Astrocyte (in vitro differentiated cells and primary cell): ENCODE measurements around the gene KDM6A. TPM values are rescaled to one million over a fixed set of nuclear protein-coding genes. Genes with fewer than 3 reads are reported as not detected.
"Not testable (repeated sequence)": the region's sequence is repeated elsewhere in the genome, so short reads cannot be mapped to it uniquely, and the experiment has no call there.

ENCODE experiments used
- DNase-seq: peaks from one replicate; pipeline ENCODE4 v3.0.0-alpha.2; 2010; ENCODE audit warnings: low read depth
- FAIRE-seq: peaks from 2 replicates; lab custom pipeline; 2011; peaks lifted over from hg19 to GRCh38; lab: Jason Lieb, UNC
- H2AFZ ChIP-seq: 2 replicates; pipeline ENCODE4 v1.6.0; 2012; ENCODE audit warnings: low read depth, low read length, inconsistent platforms
- H3K27ac ChIP-seq: 2 replicates; pipeline ENCODE4 v1.5.1; 2011; ENCODE audit warnings: low read depth, low read length, inconsistent platforms
- H3K27me3 ChIP-seq: 2 replicates; pipeline ENCODE4 v1.6.0; 2011; ENCODE audit warnings: low read length, inconsistent platforms; ENCODE audit not compliant: insufficient read depth
- H3K36me3 ChIP-seq: 2 replicates; pipeline ENCODE4 v1.5.1; 2011; ENCODE audit warnings: low read length, inconsistent platforms; ENCODE audit not compliant: insufficient read depth
- H3K4me1 ChIP-seq: 2 replicates; pipeline ENCODE4 v1.5.1; 2011; ENCODE audit warnings: low read length, inconsistent platforms; ENCODE audit not compliant: insufficient read depth
- H3K4me2 ChIP-seq: 2 replicates; pipeline ENCODE4 v1.6.0; 2012; ENCODE audit warnings: low read length, inconsistent platforms
- H3K4me3 ChIP-seq: 2 replicates; pipeline ENCODE4 v1.5.1; 2011; ENCODE audit warnings: low read depth, mild to moderate bottlenecking, low read length, inconsistent platforms; ENCODE audit not compliant: insufficient read depth
- H3K79me2 ChIP-seq: 2 replicates; pipeline ENCODE4 v1.6.0; 2012; ENCODE audit warnings: mild to moderate bottlenecking, low read length, inconsistent platforms; ENCODE audit not compliant: insufficient read depth
- H3K9ac ChIP-seq: 2 replicates; pipeline ENCODE4 v1.6.0; 2012; ENCODE audit warnings: mild to moderate bottlenecking, low read length, inconsistent platforms
- H3K9me3 ChIP-seq: 2 replicates; pipeline ENCODE4 v1.5.1; 2012; ENCODE audit warnings: low read depth, mild to moderate bottlenecking, low read length, inconsistent platforms; ENCODE audit not compliant: insufficient read depth
- H4K20me1 ChIP-seq: 2 replicates; pipeline ENCODE4 v1.6.0; 2012; ENCODE audit warnings: low read length, inconsistent platforms; ENCODE audit not compliant: insufficient read depth
- H3K27ac Mint-ChIP-seq: one replicate; pipeline ENCODE4 v1.8.0; 2021; ENCODE audit warnings: mild to moderate bottlenecking, mixed read lengths; ENCODE audit not compliant: unreplicated experiment
- H3K27me3 Mint-ChIP-seq: one replicate; pipeline ENCODE4 v1.8.0; 2021; ENCODE audit warnings: low read depth, mixed read lengths; ENCODE audit not compliant: unreplicated experiment
- H3K36me3 Mint-ChIP-seq: one replicate; pipeline ENCODE4 v1.8.0; 2021; ENCODE audit warnings: low read depth, mixed read lengths; ENCODE audit not compliant: unreplicated experiment
- H3K4me1 Mint-ChIP-seq: one replicate; pipeline ENCODE4 v1.8.0; 2021; ENCODE audit warnings: low read depth, mixed read lengths; ENCODE audit not compliant: unreplicated experiment
- H3K4me3 Mint-ChIP-seq: one replicate; pipeline ENCODE4 v1.8.0; 2021; ENCODE audit warnings: mild to moderate bottlenecking, moderate library complexity, mixed read lengths; ENCODE audit not compliant: unreplicated experiment
- H3K9me3 Mint-ChIP-seq: one replicate; pipeline ENCODE4 v1.8.0; 2021; ENCODE audit warnings: mild to moderate bottlenecking, mixed read lengths; ENCODE audit not compliant: unreplicated experiment
- EZH2 ChIP-seq: IDR thresholded peaks from 2 replicates; pipeline ENCODE4 v1.6.1; 2012; ENCODE audit warnings: mild to moderate bottlenecking, low read length, inconsistent platforms; ENCODE audit not compliant: insufficient read depth
- total RNA-seq: library from RNA; stranded (reverse); gene quantifications from 2 replicates; pipeline ENCODE4 v1.2.1, GENCODE V29; 2021
- TF ChIP-seq, protein P1 (sequence below): IDR thresholded peaks from 2 replicates; pipeline ENCODE4 v1.5.1; 2011; ENCODE audit warnings: low read depth, mild to moderate bottlenecking, inconsistent platforms, low read length, moderate library complexity; ENCODE audit not compliant: insufficient read depth

KDM6A gene
- total RNA-seq, 1 donor from 2014 or later = 44.0 TPM

DNA sequence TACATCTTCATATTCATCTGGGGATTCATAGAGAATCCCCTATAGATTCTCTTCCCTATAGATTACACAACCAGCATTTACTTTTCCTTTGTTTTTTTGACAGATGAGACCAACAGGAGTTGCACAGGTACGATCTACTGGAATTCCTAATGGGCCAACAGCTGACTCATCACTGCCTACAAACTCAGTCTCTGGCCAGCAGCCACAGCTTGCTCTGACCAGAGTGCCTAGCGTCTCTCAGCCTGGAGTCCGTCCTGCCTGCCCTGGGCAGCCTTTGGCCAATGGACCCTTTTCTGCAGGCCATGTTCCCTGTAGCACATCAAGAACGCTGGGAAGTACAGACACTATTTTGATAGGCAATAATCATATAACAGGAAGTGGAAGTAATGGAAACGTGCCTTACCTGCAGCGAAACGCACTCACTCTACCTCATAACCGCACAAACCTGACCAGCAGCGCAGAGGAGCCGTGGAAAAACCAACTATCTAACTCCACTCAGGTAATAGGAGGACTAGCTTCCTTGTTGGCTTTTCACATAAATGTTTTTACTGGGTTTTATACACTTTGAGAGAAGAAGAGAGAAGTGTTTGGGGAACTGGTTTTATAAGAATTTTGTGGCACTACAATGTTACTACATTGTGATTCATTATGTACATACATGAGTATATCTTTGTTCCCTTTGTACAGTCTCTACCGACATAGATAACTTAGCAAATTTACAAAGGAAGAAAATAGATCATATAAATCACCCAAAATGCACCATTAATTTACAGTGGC, 190.5 kb downstream of the KDM6A start:
- no peak overlapping the region for H3K9ac ChIP-seq
- peaks cover 4% of the 10 kb centered on the region for H3K36me3 Mint-ChIP-seq
- H4K20me1 ChIP-seq = no peaks in the 10 kb centered on the region
- H3K4me2 ChIP-seq = no peak overlapping the region
- no peak overlapping the region for H2AFZ ChIP-seq
- peak; percentile 46 for DNase-seq
- no peak overlapping the region for H3K27ac Mint-ChIP-seq
- H3K4me1 Mint-ChIP-seq = peaks cover 12% of the 10 kb centered on the region
- peak; percentile 99 for FAIRE-seq
- H3K27me3 ChIP-seq = no peaks in the 10 kb centered on the region
- H3K9me3 ChIP-seq = no peaks in the 10 kb centered on the region
- TF ChIP-seq, protein P1, sequence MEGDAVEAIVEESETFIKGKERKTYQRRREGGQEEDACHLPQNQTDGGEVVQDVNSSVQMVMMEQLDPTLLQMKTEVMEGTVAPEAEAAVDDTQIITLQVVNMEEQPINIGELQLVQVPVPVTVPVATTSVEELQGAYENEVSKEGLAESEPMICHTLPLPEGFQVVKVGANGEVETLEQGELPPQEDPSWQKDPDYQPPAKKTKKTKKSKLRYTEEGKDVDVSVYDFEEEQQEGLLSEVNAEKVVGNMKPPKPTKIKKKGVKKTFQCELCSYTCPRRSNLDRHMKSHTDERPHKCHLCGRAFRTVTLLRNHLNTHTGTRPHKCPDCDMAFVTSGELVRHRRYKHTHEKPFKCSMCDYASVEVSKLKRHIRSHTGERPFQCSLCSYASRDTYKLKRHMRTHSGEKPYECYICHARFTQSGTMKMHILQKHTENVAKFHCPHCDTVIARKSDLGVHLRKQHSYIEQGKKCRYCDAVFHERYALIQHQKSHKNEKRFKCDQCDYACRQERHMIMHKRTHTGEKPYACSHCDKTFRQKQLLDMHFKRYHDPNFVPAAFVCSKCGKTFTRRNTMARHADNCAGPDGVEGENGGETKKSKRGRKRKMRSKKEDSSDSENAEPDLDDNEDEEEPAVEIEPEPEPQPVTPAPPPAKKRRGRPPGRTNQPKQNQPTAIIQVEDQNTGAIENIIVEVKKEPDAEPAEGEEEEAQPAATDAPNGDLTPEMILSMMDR = no peak
- no peak for TF ChIP-seq EZH2
- H3K27me3 Mint-ChIP-seq = no peaks in the 10 kb centered on the region
- H3K4me1 ChIP-seq = no peaks in the 10 kb centered on the region
- no peak overlapping the region for H3K27ac ChIP-seq
- no peak overlapping the region for H3K4me3 Mint-ChIP-seq
- no peaks in the 10 kb centered on the region for H3K79me2 ChIP-seq
- H3K9me3 Mint-ChIP-seq = no peaks in the 10 kb centered on the region
- H3K4me3 ChIP-seq = no peak overlapping the region
- H3K36me3 ChIP-seq = peaks cover 15% of the 10 kb centered on the region

DNA sequence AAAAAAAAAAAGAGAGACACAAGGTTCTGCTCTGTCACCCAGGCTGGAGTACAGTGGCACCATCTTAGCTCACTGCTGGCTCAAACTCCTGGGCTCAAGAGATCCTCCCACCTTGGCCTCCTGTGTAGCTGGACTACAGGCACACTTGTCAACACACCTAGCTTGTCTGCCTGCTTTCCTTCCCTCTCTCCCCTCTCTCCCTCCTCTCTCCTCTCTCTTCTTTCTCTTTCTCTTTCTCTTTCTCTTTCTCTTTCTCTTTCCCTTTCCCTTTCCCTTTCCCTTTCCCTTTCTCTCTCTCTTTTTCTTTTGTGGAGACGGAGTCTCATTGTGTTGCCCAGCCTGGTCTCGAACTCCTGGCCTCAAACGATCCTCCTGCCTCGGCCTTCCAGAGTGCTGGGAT, 195.6 kb downstream of the KDM6A start:
- Histone ChIP-seq H3K4me1 (no peaks in the 10 kb centered on the region), H3K79me2 (no peaks in the 10 kb centered on the region), H4K20me1 (peaks cover 9% of the 10 kb centered on the region), H3K4me2 (no peak overlapping the region), H2AFZ (no peak overlapping the region), H3K4me3 (no peak overlapping the region), H3K27ac (no peak overlapping the region), H3K9me3 (no peaks in the 10 kb centered on the region), H3K36me3 (peaks cover 15% of the 10 kb centered on the region), H3K27me3 (no peaks in the 10 kb centered on the region), H3K9ac (no peak overlapping the region)
- Mint-ChIP-seq H3K27ac (no peak overlapping the region), H3K4me3 (no peak overlapping the region), H3K36me3 (peaks cover 7% of the 10 kb centered on the region), H3K4me1 (peaks cover 12% of the 10 kb centered on the region), H3K9me3 (no peaks in the 10 kb centered on the region), H3K27me3 (no peaks in the 10 kb centered on the region)
- TF ChIP-seq EZH2 = no peak
- DNase-seq (no peak), FAIRE-seq (peak; percentile 41)

DNA sequence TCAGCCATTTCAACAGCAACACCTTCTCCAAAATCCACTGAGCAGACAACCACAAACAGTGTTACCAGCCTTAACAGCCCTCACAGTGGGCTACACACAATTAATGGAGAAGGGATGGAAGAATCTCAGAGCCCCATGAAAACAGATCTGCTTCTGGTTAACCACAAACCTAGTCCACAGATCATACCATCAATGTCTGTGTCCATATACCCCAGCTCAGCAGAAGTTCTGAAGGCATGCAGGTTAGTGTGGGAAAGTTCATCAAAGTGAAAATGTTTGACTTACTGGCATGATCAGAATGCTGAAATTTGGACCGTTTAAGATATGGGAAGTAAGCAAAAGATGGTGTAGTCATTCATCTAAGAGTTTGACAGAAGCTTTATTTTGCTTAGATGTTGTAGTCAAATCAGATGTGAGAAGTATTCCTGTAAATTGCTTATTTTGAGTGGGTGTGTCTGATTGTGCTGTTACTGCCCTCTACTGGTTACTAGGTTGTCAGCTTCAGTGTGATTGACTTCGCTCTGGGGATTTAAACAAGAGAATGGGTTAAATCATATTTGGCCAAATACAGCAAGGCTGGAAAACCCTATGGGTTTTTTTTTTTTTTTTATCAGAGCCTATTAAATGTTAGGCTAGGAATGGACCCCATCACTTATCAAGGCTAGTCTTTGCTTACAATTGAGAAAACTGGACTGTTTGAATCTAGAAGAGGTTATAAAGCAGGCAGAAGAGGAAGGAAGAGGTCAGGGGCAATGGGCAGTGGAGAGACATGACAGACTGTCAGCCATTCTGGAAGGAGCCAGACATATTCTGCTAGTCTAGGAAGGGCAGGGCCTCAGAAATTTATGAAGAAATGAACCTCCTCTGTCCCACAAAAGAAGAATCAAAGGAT, 197.4 kb downstream of the KDM6A start:
- Histone ChIP-seq H3K4me1 (no peaks in the 10 kb centered on the region), H2AFZ (no peak overlapping the region), H3K36me3 (peaks cover 9% of the 10 kb centered on the region), H3K9ac (no peak overlapping the region), H3K79me2 (no peaks in the 10 kb centered on the region), H3K27me3 (no peaks in the 10 kb centered on the region), H3K9me3 (no peaks in the 10 kb centered on the region), H3K27ac (no peak overlapping the region), H4K20me1 (peaks cover 17% of the 10 kb centered on the region), H3K4me3 (no peak overlapping the region), H3K4me2 (no peak overlapping the region)
- TF ChIP-seq, protein P1 = peak; percentile 52
- TF ChIP-seq EZH2 = no peak
- Mint-ChIP-seq H3K27me3 (no peaks in the 10 kb centered on the region), H3K27ac (peak overlapping the region; percentile 48), H3K4me3 (no peak overlapping the region), H3K4me1 (peaks cover 15% of the 10 kb centered on the region), H3K36me3 (peaks cover 6% of the 10 kb centered on the region), H3K9me3 (no peaks in the 10 kb centered on the region)
- FAIRE-seq (peak; percentile 99), DNase-seq (peak; percentile 41)

DNA sequence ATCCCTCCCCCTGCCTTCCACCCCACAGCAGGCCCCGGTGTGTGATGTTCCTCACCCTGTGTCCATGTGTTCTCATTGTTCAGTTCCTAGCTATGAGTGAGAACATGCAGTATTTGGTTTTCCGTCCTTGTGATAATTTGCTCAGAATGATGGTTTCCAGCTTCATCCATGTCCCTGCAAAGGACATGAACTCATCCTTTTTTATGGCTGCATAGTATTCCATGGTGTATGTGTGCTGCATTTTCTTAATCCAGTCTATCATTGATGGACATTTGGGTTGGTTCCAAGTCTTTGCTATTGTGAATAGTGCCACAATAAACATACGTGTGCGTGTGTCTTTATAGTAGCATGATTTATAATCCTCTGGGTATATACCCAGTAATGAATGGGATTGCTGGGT, 200.0 kb downstream of the KDM6A start:
- H3K4me3 ChIP-seq, H3K79me2 ChIP-seq, H3K4me3 Mint-ChIP-seq, H3K27ac Mint-ChIP-seq, H3K4me1 ChIP-seq, H3K9me3 Mint-ChIP-seq, H3K4me2 ChIP-seq, H3K27ac ChIP-seq, H3K27me3 Mint-ChIP-seq, DNase-seq, H2AFZ ChIP-seq, H3K36me3 ChIP-seq, H3K9me3 ChIP-seq, H3K27me3 ChIP-seq, H3K9ac ChIP-seq, H3K36me3 Mint-ChIP-seq: not testable (repeated sequence)
- FAIRE-seq = peak; percentile 20
- H4K20me1 ChIP-seq = peaks cover 17% of the 10 kb centered on the region
- peaks cover 14% of the 10 kb centered on the region for H3K4me1 Mint-ChIP-seq
